ENCODE results near the gene COBL. TPM values are rescaled to one million over a fixed set of nuclear protein-coding genes. Genes with fewer than 3 reads are reported as not detected.

COBL gene
- polyA plus RNA-seq, 1 donor (not counting 4 experiments of a cell fraction or from before 2014, with no cell fraction given) = 4.5 TPM

DNA sequence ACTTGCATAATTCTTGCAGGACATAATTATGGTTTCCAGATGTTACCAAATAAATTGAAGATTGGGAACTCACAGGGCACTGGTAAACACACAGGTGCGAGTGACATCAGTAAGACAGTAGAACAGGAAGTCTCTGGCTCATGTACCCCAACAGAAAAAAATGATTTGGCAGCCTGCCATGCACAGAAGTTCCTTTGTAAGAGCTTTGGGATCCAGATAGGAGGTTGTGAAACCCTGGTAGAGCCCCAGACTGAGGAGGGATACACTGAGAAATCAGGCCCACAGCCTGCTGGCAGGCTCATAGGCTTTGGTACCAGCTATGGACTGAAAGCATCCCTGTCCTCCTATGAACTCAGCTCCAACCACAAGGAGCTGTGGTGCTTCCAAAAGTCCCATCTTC lies 118.0 kb downstream of the COBL start:
- Histone ChIP-seq H3K27me3 (ENCODE audit: control insufficient read depth, extremely low read depth, insufficient read depth, low read length) (no peaks in the 10 kb centered on the region), H3K9ac (ENCODE audit: control insufficient read depth, extremely low read depth, insufficient read depth, low read length) (no peak overlapping the region), H2AFZ (ENCODE audit: control insufficient read depth, low read length) (no peak overlapping the region), H3K4me2 (ENCODE audit: control insufficient read depth, extremely low read depth, insufficient read depth, low read depth, low read length) (no peak overlapping the region), H3K9me1 (ENCODE audit: control insufficient read depth, extremely low read depth, insufficient read depth, low read length) (no peaks in the 10 kb centered on the region), H3K9me3 (ENCODE audit: control insufficient read depth, low read depth, low read length) (no peaks in the 10 kb centered on the region), H3K36me3 (ENCODE audit: control insufficient read depth in 2 of 2, extremely low read depth in 1 of 2, insufficient read depth in 2 of 2, low read length in 2 of 2) (no peaks in the 10 kb centered on the region), H3K4me1 (ENCODE audit: control insufficient read depth, extremely low read depth, insufficient read depth, low read length) (no peaks in the 10 kb centered on the region), H3K4me3 (ENCODE audit: control insufficient read depth in 2 of 3, extremely low read depth in 1 of 3, insufficient read depth in 2 of 3, low read depth in 1 of 3, low read length in 3 of 3) (no peak overlapping the region), H3K27ac (ENCODE audit: control insufficient read depth, insufficient read depth, low read length) (no peak overlapping the region), H4K20me1 (ENCODE audit: control insufficient read depth, extremely low read depth, insufficient read depth, low read length) (no peaks in the 10 kb centered on the region), H3K79me2 (ENCODE audit: control insufficient read depth, insufficient read depth, low read length) (no peaks in the 10 kb centered on the region)
- TF ChIP-seq, protein P1, sequence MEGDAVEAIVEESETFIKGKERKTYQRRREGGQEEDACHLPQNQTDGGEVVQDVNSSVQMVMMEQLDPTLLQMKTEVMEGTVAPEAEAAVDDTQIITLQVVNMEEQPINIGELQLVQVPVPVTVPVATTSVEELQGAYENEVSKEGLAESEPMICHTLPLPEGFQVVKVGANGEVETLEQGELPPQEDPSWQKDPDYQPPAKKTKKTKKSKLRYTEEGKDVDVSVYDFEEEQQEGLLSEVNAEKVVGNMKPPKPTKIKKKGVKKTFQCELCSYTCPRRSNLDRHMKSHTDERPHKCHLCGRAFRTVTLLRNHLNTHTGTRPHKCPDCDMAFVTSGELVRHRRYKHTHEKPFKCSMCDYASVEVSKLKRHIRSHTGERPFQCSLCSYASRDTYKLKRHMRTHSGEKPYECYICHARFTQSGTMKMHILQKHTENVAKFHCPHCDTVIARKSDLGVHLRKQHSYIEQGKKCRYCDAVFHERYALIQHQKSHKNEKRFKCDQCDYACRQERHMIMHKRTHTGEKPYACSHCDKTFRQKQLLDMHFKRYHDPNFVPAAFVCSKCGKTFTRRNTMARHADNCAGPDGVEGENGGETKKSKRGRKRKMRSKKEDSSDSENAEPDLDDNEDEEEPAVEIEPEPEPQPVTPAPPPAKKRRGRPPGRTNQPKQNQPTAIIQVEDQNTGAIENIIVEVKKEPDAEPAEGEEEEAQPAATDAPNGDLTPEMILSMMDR (optimal IDR thresholded peaks at IDR 0.05 in 1 of 3, IDR thresholded peaks at IDR 0.05 in 1 of 3, conservative IDR thresholded peaks at IDR 0.05 in 1 of 3; ENCODE audit: extremely low read depth in 1 of 3, insufficient read depth in 2 of 3, low read length in 3 of 3) = no peak
- TF ChIP-seq EZH2 (IDR thresholded peaks at IDR 0.05; ENCODE audit: low read length) = no peak
- FAIRE-seq (no peak), DNase-seq (ENCODE audit: low read depth, low spot score) (no peak)
- dilution Hi-C loops (cut with MboI; ENCODE audit: extremely low pct_ligation_motif_present, low sequenced_read_pairs) = no loop called here

DNA sequence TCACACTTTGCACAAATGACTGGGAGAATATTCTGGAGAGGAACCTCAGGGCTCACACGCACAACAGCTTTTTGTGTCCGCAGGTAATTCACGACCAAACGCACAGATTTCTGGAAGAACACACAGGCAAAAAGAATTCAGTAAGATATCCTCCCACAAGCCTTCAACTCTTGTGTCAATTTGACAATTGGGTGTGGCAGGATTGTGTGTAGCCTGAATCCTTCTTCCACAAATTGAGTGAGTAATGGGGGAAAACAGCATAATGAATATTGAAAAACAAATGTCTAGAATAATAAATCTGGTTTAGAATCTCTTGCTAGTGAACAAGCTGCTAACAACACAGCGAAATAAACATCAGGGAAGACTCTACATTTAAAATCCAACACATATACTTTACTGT lies 125.6 kb downstream of the COBL start:
- no peaks in the 10 kb centered on the region for H3K9me3 ChIP-seq (ENCODE audit: control insufficient read depth, low read depth, low read length)
- no peaks in the 10 kb centered on the region for H4K20me1 ChIP-seq (ENCODE audit: control insufficient read depth, extremely low read depth, insufficient read depth, low read length)
- FAIRE-seq (no peak), DNase-seq (ENCODE audit: low read depth, low spot score) (no peak)
- H3K4me2 ChIP-seq (ENCODE audit: control insufficient read depth, extremely low read depth, insufficient read depth, low read depth, low read length) = no peak overlapping the region
- H3K27me3 ChIP-seq (ENCODE audit: control insufficient read depth, extremely low read depth, insufficient read depth, low read length) = no peaks in the 10 kb centered on the region
- H3K9me1 ChIP-seq (ENCODE audit: control insufficient read depth, extremely low read depth, insufficient read depth, low read length) = no peaks in the 10 kb centered on the region
- H3K36me3 ChIP-seq (ENCODE audit: control insufficient read depth in 2 of 2, extremely low read depth in 1 of 2, insufficient read depth in 2 of 2, low read length in 2 of 2) = no peaks in the 10 kb centered on the region
- no peak overlapping the region for H3K9ac ChIP-seq (ENCODE audit: control insufficient read depth, extremely low read depth, insufficient read depth, low read length)
- H3K4me3 ChIP-seq (ENCODE audit: control insufficient read depth in 2 of 3, extremely low read depth in 1 of 3, insufficient read depth in 2 of 3, low read depth in 1 of 3, low read length in 3 of 3) = no peak overlapping the region
- H2AFZ ChIP-seq (ENCODE audit: control insufficient read depth, low read length) = no peak overlapping the region
- H3K4me1 ChIP-seq (ENCODE audit: control insufficient read depth, extremely low read depth, insufficient read depth, low read length) = no peaks in the 10 kb centered on the region
- H3K79me2 ChIP-seq (ENCODE audit: control insufficient read depth, insufficient read depth, low read length) = no peaks in the 10 kb centered on the region
- H3K27ac ChIP-seq (ENCODE audit: control insufficient read depth, insufficient read depth, low read length) = no peak overlapping the region
- TF ChIP-seq EZH2 (IDR thresholded peaks at IDR 0.05; ENCODE audit: low read length) = no peak
- dilution Hi-C loops (cut with MboI; ENCODE audit: extremely low pct_ligation_motif_present, low sequenced_read_pairs) = no loop called here

DNA sequence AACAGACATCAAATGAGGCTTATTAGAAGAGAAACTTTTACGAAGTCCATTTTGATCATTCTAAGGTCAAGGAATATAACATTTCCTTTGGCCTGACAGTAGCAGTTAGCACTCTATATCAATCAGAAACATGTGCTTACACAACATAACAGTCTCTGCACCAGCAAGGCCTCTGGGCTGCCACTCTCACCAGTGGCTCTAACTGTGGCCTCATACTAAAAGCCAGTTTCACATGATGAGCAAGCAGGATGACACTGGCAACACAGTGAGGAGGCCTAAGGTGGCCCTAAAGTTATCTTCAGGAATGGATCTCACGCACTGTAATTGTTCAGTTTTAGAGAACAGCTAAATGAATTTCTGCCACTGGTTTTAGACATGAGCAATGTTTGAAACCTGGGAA lies 126.8 kb downstream of the COBL start:
- Histone ChIP-seq H4K20me1 (ENCODE audit: control insufficient read depth, extremely low read depth, insufficient read depth, low read length) (no peaks in the 10 kb centered on the region), H3K79me2 (ENCODE audit: control insufficient read depth, insufficient read depth, low read length) (no peaks in the 10 kb centered on the region), H3K4me3 (ENCODE audit: control insufficient read depth in 2 of 3, extremely low read depth in 1 of 3, insufficient read depth in 2 of 3, low read depth in 1 of 3, low read length in 3 of 3) (no peak overlapping the region), H3K36me3 (ENCODE audit: control insufficient read depth in 2 of 2, extremely low read depth in 1 of 2, insufficient read depth in 2 of 2, low read length in 2 of 2) (no peaks in the 10 kb centered on the region), H3K9ac (ENCODE audit: control insufficient read depth, extremely low read depth, insufficient read depth, low read length) (no peak overlapping the region), H3K9me1 (ENCODE audit: control insufficient read depth, extremely low read depth, insufficient read depth, low read length) (no peaks in the 10 kb centered on the region), H3K27me3 (ENCODE audit: control insufficient read depth, extremely low read depth, insufficient read depth, low read length) (no peaks in the 10 kb centered on the region), H3K27ac (ENCODE audit: control insufficient read depth, insufficient read depth, low read length) (no peak overlapping the region), H3K4me2 (ENCODE audit: control insufficient read depth, extremely low read depth, insufficient read depth, low read depth, low read length) (no peak overlapping the region), H3K4me1 (ENCODE audit: control insufficient read depth, extremely low read depth, insufficient read depth, low read length) (no peaks in the 10 kb centered on the region), H2AFZ (ENCODE audit: control insufficient read depth, low read length) (no peak overlapping the region), H3K9me3 (ENCODE audit: control insufficient read depth, low read depth, low read length) (no peaks in the 10 kb centered on the region)
- FAIRE-seq (no peak), DNase-seq (ENCODE audit: low read depth, low spot score) (no peak)
- dilution Hi-C loops (cut with MboI; ENCODE audit: extremely low pct_ligation_motif_present, low sequenced_read_pairs) = no loop called here
- TF ChIP-seq, protein P1 (optimal IDR thresholded peaks at IDR 0.05 in 1 of 3, IDR thresholded peaks at IDR 0.05 in 1 of 3, conservative IDR thresholded peaks at IDR 0.05 in 1 of 3; ENCODE audit: extremely low read depth in 1 of 3, insufficient read depth in 2 of 3, low read length in 3 of 3) = no peak
- no peak for TF ChIP-seq EZH2 (IDR thresholded peaks at IDR 0.05; ENCODE audit: low read length)
